SH-SY5Y (cell line): ENCODE measurements around the gene CASKIN2.

Source experiments
- GATA2 ChIP-seq: IDR thresholded peaks from 2 replicates; pipeline ENCODE4 v1.6.1; 2011; ENCODE audit warnings: mild to moderate bottlenecking, low read depth, low read length
- GATA3 ChIP-seq: IDR thresholded peaks from 2 replicates; pipeline ENCODE4 v1.6.1; 2011; ENCODE audit warnings: low read depth, mild to moderate bottlenecking, low read length, moderate library complexity

DNA sequence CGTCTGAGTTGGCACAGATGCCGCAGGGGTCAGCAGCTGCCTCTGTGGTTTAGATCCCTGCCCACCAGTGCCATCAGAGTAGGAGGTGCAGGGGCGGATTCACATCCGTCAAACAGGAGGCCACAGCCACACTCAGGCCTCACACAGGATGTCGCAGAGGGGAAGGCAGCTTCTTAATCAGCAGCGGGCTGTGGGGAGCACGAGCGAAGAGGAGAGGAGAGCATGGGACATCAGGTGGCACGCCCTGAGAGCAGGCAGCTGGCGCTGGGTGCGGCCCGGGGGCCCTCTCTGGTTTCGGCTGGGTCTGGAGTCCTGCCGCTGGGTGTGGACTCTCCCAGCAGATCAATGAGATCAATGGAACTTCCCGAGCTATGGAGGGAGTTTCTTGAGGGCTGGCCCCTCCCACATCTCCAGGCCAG is 19.8 kb upstream of the CASKIN2 start:
- TF ChIP-seq GATA2 (no peak), GATA3 (no peak)
